Measurements from ENCODE around the gene COL3A1.

COL3A1 gene

DNA sequence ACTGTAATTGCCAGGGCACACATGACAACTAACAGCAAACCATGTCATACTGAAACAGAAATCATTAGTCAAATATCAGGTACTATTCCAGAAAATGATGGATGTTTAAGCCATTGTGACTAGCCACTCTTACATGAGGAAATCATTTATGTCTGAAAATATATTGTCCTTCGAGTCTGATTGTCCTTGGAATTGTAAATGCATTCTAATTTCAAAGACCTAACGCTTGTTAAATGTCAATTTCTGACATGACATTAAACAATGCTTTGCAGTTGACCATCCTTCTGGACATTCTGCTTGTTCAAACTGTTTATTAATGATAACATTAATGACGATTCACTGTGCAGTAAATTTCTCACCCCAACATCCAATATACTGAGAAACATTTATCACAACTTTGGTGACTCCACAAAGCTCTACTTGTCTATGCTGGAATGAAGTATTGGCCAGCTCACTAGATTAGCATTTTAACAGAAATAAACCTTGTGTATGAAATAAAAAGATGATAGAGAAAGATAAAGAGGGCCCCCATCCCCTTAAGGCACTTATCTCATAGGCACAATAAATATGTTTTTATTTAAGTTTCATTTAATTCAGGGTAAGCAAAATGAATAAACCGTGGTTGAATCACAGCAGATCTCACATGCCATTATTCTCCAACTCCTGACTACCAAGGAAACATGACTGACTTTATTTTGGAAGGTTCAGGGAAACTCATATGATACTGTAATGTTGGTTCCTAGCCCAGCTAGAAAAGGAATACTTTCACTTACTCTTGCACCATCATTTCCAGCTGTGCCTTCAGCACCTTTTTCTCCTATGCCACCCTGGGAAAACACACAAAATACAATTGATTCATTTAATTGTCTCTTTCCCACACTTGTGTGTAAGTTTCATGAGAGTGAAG, 82.3 kb downstream of the COL3A1 start:
- no peak overlapping the region for H3K4me3 ChIP-seq (ENCODE audit: low read depth in 1 of 2, low read length in 2 of 2)
- H3K4me1 ChIP-seq (ENCODE audit: insufficient read depth, low read length), result no peaks in the 10 kb centered on the region
- H3K9ac ChIP-seq (ENCODE audit: low read length), result no peak overlapping the region
- no peak overlapping the region for H3K27ac ChIP-seq (ENCODE audit: low read depth, low read length)
- no peaks in the 10 kb centered on the region for H3K9me3 ChIP-seq (ENCODE audit: low read length)
- peaks cover 31% of the 10 kb centered on the region for H3K36me3 ChIP-seq (ENCODE audit: insufficient read depth, low read length)
- no peaks in the 10 kb centered on the region for H3K27me3 ChIP-seq (ENCODE audit: control insufficient read depth in 1 of 2, insufficient read depth in 2 of 2, low read length in 2 of 2)

DNA sequence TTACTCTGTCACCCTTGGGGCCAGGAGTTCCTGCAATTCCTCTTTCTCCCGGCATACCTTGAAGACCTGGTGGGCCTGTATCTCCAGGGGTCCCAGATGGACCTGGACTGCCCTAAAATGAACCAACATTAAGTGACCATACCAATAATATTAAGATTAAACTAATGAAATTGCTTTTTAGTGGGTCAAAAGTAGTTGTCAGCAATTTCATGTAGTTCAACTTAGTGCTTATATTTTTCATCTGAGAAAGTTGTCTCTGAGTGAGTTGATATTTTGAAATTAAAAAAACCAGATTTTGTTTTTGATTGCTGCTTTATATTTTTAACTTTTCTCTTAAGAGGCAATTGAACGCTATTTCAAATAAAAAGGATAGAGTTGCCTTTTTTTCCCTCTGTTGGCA, 83.1 kb downstream of the COL3A1 start:
- Histone ChIP-seq H3K4me3 (ENCODE audit: low read depth in 1 of 2, low read length in 2 of 2) (no peak overlapping the region), H3K36me3 (ENCODE audit: insufficient read depth, low read length) (peaks cover 29% of the 10 kb centered on the region), H3K4me1 (ENCODE audit: insufficient read depth, low read length) (no peaks in the 10 kb centered on the region), H3K27ac (ENCODE audit: low read depth, low read length) (no peak overlapping the region), H3K9ac (ENCODE audit: low read length) (no peak overlapping the region), H3K27me3 (ENCODE audit: control insufficient read depth in 1 of 2, insufficient read depth in 2 of 2, low read length in 2 of 2) (no peaks in the 10 kb centered on the region), H3K9me3 (ENCODE audit: low read length) (no peaks in the 10 kb centered on the region)

DNA sequence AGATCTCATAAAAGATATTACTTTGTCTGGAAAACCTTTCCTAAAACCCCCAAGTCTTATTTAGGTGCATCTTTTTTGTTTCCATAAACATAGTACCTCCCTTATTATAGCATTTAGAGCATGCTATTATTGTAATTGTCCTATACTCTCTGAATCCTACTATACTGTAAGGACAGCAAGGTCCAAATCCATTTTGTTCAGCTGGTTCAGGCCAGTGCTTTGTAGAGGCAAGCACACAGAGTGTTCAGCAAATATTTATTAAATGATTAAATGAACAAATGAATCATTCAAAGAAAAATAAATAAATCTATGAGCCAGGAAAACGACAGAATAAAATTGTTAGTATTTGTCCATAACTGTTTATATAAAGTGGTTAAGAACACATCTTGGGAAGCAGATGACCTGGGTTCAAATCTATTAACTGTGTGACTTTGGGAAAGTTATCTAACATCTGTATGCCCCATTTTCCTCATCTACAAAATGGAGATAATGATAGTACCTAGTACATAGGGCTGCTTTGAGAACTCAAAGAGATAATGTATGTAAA, 86.0 kb downstream of the COL3A1 start:
- Histone ChIP-seq H3K9me3 (ENCODE audit: low read length) (no peaks in the 10 kb centered on the region), H3K4me1 (ENCODE audit: insufficient read depth, low read length) (no peaks in the 10 kb centered on the region), H3K27me3 (ENCODE audit: control insufficient read depth in 1 of 2, insufficient read depth in 2 of 2, low read length in 2 of 2) (no peaks in the 10 kb centered on the region), H3K36me3 (ENCODE audit: insufficient read depth, low read length) (peaks cover 42% of the 10 kb centered on the region), H3K9ac (ENCODE audit: low read length) (no peak overlapping the region), H3K27ac (ENCODE audit: low read depth, low read length) (no peak overlapping the region), H3K4me3 (ENCODE audit: low read depth in 1 of 2, low read length in 2 of 2) (no peak overlapping the region)

Data from muscle layer of colon (tissue), 2 donors.